Testis (tissue), 2 donors: ENCODE results near the gene ITGA11.

ENCODE experiments used
- POLR2A ChIP-seq: fragments of 450-650 bp; IDR thresholded peaks from one replicate; pipeline ENCODE4 v1.6.1; 2017; ENCODE audit warnings: antibody characterized with exemption, mild to moderate bottlenecking, moderate library complexity
- TF ChIP-seq, protein P1 (sequence below), 3 experiments: fragments of 450-650 bp in 2 of 3; fragments of 200-600 bp in 1 of 3; sonication (generic) in 1 of 3; IDR thresholded peaks; one replicate each; pipeline ENCODE4 v1.5.1; 2016 to 2019; ENCODE audit warnings: antibody characterized with exemption in 3 of 3, mild to moderate bottlenecking in 2 of 3, moderate library complexity in 1 of 3

DNA sequence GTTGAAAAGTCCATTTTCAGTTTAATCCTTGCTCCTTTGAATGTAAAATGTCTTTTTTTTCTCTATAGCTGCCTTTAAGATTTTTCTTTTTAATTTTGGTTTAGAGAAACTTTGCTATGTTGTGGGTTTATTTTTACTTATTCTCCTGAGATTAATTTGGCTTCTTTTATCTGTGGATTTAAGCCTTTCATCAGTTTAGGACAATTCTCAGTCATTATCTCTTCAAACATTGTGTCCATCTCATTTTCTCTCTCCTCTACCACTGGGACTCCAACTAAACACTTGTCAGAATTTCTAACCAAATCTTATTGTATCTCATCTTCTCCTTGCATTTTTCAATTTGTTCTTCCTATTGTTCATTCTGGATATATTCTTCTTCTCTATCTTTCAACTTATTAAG lies 12.4 kb upstream of the ITGA11 start:
- TF ChIP-seq, protein P1, sequence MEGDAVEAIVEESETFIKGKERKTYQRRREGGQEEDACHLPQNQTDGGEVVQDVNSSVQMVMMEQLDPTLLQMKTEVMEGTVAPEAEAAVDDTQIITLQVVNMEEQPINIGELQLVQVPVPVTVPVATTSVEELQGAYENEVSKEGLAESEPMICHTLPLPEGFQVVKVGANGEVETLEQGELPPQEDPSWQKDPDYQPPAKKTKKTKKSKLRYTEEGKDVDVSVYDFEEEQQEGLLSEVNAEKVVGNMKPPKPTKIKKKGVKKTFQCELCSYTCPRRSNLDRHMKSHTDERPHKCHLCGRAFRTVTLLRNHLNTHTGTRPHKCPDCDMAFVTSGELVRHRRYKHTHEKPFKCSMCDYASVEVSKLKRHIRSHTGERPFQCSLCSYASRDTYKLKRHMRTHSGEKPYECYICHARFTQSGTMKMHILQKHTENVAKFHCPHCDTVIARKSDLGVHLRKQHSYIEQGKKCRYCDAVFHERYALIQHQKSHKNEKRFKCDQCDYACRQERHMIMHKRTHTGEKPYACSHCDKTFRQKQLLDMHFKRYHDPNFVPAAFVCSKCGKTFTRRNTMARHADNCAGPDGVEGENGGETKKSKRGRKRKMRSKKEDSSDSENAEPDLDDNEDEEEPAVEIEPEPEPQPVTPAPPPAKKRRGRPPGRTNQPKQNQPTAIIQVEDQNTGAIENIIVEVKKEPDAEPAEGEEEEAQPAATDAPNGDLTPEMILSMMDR (IDR thresholded peaks at IDR 0.05), result no peak
- TF ChIP-seq POLR2A, result no peak
